ENCODE measurements around the gene CMTR2.
"Not testable (repeated sequence)": the region's sequence is repeated elsewhere in the genome, so short reads cannot be mapped to it uniquely, and the experiment has no call there.

The CMTR2 gene, protein sequence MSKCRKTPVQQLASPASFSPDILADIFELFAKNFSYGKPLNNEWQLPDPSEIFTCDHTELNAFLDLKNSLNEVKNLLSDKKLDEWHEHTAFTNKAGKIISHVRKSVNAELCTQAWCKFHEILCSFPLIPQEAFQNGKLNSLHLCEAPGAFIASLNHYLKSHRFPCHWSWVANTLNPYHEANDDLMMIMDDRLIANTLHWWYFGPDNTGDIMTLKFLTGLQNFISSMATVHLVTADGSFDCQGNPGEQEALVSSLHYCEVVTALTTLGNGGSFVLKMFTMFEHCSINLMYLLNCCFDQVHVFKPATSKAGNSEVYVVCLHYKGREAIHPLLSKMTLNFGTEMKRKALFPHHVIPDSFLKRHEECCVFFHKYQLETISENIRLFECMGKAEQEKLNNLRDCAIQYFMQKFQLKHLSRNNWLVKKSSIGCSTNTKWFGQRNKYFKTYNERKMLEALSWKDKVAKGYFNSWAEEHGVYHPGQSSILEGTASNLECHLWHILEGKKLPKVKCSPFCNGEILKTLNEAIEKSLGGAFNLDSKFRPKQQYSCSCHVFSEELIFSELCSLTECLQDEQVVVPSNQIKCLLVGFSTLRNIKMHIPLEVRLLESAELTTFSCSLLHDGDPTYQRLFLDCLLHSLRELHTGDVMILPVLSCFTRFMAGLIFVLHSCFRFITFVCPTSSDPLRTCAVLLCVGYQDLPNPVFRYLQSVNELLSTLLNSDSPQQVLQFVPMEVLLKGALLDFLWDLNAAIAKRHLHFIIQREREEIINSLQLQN

GRCh38 chr16:71288890-71289731 is at the start of gene CMTR2:
TSS of gene CMTR2 (minus strand) at chr16:71289402. CDS start at chr16:71285920, 3,482 bp downstream.
- peak; percentile 76 to 90 (median 78) for DNase-seq (ENCODE audit: low read depth in 3 of 3)

DNA sequence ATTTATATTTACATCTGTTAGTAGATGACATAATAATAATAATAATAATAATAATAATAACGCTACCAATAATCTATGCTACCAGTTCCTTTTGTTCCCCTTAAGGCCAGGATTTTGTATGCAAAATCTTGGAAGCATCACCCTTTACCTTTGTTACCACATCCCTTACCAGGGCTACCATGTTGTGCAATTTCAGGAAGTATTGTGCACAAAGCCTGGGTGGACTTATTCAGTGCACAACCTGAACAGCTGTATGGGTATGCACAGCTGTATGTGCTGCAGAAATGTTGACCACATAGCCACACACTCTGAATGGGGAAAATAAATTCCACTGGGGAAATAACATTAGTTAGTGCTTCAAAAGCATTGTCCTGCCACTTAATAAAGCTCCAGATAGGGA is 49.4 kb upstream of the CMTR2 start:
- no peak for DNase-seq (ENCODE audit: low read depth in 3 of 3)

DNA sequence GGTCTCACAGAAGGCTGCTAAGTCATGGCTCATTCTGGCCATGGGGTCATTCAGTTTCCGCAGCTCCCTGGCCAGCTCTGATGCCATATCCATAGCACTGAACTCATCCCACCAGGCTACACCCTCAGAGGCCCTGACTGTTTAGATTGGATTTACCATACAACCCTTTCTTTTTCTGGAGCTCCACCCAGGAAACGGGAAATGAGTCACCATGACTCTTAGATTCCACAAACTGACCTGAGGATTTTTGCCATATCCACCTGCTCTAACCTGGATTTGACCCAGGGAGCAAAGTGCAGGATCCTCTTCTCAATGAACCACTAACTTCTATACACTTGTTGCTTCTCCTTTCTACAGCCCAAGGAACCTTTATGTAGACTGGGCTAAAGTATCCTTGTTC is 49.0 kb upstream of the CMTR2 start:
- DNase-seq (ENCODE audit: low read depth in 3 of 3), result no peak

- no peak for DNase-seq (ENCODE audit: low read depth in 3 of 3)
Observed at GRCh38 chr16:71337631-71338030, 48.4 kb upstream of the CMTR2 start.

GRCh38 chr16:71328151-71328550 is 38.9 kb upstream of the CMTR2 start:
- DNase-seq (ENCODE audit: low read depth in 3 of 3), result no peak

GRCh38 chr16:71327720-71328119 is 38.5 kb upstream of the CMTR2 start:
- no peak for DNase-seq (ENCODE audit: low read depth in 3 of 3)

GRCh38 chr16:71319999-71320398 is 30.8 kb upstream of the CMTR2 start:
- DNase-seq (ENCODE audit: low read depth in 3 of 3), result no peak

DNA sequence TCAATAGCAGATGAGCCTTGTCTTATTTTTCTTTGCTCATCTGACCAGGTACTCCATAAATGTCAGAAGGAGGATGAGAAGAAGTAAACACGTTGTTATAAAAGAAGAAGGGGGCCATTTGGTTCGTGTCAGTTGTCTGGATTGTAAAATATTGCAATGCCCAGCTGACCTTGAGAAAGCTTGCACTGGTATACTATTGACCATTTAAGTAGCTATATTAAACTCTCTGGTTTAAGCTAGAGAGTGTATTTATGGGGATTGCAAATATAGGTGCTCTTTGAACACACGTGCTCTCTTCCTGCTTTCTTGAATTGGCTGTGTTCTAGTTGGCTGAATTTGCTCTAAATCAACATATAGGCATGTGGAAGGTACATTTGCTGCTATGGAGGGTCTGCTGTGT is 26.1 kb upstream of the CMTR2 start:
- DNase-seq (ENCODE audit: low read depth in 3 of 3), result no peak

DNA sequence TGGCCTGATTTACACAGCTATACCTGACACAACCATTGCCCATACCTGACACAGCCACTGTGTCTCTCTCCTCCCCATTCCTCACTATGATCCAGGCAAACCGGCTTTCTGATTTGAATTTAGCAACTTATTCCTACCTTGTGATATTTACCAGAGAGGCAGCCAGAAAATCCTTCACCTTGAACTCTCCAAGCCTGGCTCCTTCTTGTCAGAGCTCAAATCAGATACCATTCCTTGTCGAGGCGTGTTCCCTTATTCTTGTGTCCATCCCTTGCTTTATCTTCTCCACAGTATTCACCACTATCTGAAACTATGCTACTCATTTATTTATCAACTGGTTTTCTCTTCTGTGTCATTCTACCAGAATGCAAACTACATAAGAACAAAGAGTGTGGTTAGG is 24.4 kb upstream of the CMTR2 start:
- not testable (repeated sequence) for DNase-seq (ENCODE audit: low read depth in 3 of 3)

DNA sequence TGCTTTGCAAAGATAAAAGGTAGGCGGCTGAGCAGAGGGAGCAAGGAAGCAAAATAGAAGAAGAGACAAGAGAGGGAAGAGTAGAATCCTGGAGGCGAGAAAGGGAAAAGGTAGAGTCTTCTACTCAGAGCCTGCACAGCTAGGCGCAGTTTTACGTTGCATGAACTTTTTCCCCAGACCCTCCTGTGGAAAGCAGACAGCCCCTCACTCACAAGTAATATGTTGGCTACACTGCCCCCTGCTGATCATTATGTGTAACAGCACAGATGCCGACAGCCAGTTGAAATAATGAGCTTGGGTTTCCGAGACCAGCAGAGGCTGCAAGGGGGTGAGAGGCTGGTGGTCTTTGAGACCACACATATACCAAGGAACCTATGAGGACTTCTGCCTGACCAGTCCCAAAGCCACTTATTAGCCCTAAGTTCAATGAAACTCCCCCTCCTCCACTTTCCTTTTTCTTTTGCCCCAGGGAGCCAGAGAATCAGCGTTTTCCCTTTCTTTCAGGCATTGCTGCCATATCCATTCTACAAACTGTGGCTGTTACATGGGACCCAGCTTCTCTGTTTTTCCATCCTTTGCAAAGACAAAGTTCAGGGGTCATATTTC is 22.5 kb upstream of the CMTR2 start:
- no peak for DNase-seq (ENCODE audit: low read depth in 3 of 3)

GRCh38 chr16:71303938-71304337 is 14.7 kb upstream of the CMTR2 start:
- DNase-seq (ENCODE audit: low read depth in 3 of 3), result no peak

GRCh38 chr16:71297341-71297634 is 8.1 kb upstream of the CMTR2 start:
- no peak for DNase-seq (ENCODE audit: low read depth in 3 of 3)

GRCh38 chr16:71296584-71297340 is 7.6 kb upstream of the CMTR2 start:
- DNase-seq (ENCODE audit: low read depth in 3 of 3), result no peak

DNA sequence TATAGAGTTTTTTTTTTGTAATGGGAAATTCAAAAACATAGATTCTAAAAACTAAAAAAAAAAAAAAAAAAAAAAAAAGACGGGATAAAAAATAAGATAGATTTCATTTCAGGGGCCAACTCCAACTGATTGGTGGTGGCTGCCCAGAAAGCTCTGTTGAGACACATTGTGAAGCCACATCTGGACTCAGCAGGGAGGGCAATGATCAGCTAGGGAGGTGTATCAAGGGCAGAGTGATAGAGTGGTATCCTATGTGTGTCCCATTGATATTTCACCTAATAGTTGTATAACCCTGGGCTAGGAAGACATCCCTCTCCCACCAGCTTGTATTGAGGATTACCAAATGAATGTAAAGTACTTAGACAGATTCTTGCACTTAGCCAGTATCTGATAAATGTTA is 6.7 kb upstream of the CMTR2 start:
- no peak for DNase-seq (ENCODE audit: low read depth in 3 of 3)

DNA sequence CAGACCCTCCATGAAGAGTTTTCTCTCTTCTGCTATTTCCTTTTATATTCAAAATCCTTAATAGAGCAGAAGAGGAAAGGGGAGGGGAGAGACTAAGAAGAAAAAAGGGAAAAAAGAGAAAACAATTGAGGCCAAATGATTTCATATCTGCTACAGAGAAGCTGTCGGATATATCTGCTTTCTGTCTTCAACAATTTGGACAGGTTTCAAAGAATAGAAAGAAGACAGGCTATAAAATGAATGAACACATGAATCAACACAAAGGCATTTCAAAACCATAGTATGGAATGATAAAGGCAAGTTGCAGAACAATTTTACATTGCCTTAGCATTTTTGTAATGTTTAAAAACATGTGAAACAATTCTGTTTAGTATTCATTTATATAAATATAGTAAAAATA is 4.7 kb upstream of the CMTR2 start:
- no peak for DNase-seq (ENCODE audit: low read depth in 3 of 3)

DNA sequence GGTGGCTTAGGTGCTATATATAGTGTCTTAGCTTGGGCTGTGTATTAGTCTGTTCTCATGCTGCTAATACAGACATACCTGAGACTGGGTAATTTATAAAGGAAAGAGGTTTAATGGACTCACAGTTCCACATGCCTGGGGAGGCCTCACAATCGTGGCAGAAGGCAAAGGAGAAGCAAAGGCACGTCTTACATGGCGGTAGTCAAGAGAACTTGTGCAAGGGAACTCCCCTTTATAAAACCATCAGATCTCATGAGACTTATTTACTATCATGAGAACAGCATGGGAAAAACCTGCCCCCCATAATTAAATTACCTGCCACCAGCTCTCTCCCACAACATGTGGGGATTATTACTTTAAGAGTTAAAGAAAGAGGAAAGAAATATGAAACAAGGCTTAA is 2.9 kb upstream of the CMTR2 start:
- not testable (repeated sequence) for DNase-seq (ENCODE audit: low read depth in 3 of 3)

GRCh38 chr16:71289732-71290062 is 495 bp upstream of the CMTR2 start:
- no peak for DNase-seq (ENCODE audit: low read depth in 3 of 3)

DNA sequence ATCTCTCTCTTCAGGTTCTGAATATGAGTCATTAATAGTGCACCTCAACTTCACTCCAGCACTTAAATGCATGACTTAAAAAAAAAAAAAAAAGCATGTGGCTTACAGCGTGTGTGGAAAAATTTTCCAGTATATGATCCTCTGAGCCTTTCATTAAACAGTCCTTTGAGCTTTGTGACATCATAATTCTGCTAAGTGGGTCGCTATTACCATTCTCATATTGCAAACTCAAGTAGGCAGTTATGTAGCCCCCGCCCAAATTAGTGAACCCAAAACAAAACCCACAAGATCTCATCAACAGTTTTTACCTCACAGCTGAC is 672 bp downstream of the CMTR2 start:
- DNase-seq (ENCODE audit: low read depth in 3 of 3), result no peak

GRCh38 chr16:71287911-71288310 is 1.3 kb downstream of the CMTR2 start:
- DNase-seq (ENCODE audit: low read depth in 3 of 3), result no peak

GRCh38 chr16:71287454-71287853 is 1.7 kb downstream of the CMTR2 start:
- no peak for DNase-seq (ENCODE audit: low read depth in 3 of 3)

- no peak for DNase-seq (ENCODE audit: low read depth in 3 of 3)
Observed at GRCh38 chr16:71283612-71284011, 5.6 kb downstream of the CMTR2 start.

- DNase-seq (ENCODE audit: low read depth in 3 of 3), result no peak
Observed at GRCh38 chr16:71282943-71283342, 6.3 kb downstream of the CMTR2 start.
